GM12873 (cell line): ENCODE data around the gene LYPD5.

Source experiments
- TF ChIP-seq, protein P1 (sequence below): IDR thresholded peaks from 2 replicates; pipeline ENCODE4 v1.5.1; 2012; ENCODE audit warnings: low read depth, mild to moderate bottlenecking, moderate library complexity, low read length, control low read depth; ENCODE audit not compliant: insufficient read depth; ENCODE audit errors: missing control alignments

Gene LYPD5

DNA sequence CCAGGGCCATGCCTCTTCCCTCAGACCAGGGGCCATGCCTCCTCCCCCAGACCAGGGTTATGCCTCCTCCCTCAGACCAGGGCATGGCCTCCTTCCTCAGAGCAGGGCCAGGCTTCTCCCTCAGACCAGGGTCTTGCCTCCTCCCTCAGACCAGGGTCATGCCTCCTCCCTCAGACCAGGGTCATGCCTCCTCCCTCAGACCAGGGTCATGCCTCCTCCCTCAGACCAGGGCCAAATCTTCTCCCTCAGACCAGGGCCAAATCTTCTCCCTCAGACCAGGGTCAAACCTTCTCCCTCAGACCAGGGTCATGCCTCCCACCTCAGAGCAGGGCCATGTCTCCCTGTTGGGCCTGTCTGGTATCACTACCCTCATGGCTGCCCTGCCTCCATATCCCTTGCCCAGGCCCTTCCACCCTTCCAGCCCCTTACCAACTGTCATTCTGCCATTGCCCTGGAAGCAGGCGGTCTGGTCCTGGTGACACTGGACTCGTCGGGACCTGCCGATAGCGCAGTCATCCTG is 4.2 kb downstream of the LYPD5 start:
- TF ChIP-seq, protein P1, sequence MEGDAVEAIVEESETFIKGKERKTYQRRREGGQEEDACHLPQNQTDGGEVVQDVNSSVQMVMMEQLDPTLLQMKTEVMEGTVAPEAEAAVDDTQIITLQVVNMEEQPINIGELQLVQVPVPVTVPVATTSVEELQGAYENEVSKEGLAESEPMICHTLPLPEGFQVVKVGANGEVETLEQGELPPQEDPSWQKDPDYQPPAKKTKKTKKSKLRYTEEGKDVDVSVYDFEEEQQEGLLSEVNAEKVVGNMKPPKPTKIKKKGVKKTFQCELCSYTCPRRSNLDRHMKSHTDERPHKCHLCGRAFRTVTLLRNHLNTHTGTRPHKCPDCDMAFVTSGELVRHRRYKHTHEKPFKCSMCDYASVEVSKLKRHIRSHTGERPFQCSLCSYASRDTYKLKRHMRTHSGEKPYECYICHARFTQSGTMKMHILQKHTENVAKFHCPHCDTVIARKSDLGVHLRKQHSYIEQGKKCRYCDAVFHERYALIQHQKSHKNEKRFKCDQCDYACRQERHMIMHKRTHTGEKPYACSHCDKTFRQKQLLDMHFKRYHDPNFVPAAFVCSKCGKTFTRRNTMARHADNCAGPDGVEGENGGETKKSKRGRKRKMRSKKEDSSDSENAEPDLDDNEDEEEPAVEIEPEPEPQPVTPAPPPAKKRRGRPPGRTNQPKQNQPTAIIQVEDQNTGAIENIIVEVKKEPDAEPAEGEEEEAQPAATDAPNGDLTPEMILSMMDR, result no peak

- TF ChIP-seq, protein P1, result no peak
Observed at GRCh38 chr19:43797556-43797955, 4.7 kb downstream of the LYPD5 start.

DNA sequence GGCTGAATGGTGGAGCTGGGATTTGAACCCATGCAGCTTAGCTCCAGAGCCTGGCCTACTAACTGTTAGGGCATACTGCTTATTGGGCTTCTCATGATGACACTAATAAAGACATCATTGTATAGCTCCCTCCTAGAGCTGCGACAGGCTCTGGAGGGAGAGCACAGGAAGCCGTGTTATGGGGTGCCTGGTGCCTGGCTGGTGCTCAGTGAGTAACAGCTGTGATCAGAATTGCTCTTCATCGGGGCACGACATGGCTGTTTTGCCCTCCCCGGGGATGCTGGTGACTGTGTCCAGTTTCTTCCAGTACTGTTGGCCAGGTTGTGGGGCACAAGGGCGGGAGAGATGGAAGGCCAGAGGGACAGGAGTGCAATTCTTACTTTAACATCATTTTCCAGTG is 5.1 kb downstream of the LYPD5 start:
- TF ChIP-seq, protein P1, result no peak

- TF ChIP-seq, protein P1, result no peak
Observed at GRCh38 chr19:43790587-43790986, 11.7 kb downstream of the LYPD5 start.

GRCh38 chr19:43789029-43789428 is 13.2 kb downstream of the LYPD5 start:
- TF ChIP-seq, protein P1, result no peak

DNA sequence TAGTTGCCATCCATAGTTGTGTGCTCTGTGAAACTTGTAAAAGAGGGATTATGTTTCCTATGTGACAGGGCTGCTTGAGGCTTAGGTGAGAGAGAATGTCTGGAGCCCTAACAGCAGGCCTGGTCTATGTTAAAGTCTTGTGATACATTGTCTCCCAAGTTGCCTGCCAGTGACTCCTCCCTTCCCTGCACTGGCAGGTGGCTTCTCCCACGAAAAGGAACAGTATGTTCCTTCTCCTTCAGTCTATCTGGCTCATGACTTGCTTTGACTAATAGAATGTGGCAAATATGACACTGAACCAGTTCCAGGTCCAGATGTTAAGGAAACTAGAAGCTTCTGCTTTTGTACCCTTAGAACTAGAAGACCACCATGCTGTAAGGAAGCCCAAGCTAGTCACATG is 15.6 kb downstream of the LYPD5 start:
- TF ChIP-seq, protein P1, result no peak

GRCh38 chr19:43784981-43785808 is 17.1 kb downstream of the LYPD5 start:
- TF ChIP-seq, protein P1, result peak; percentile 100
